Karpas-422 (cell line): ENCODE results near the gene NADSYN1. TPM values are rescaled to one million over a fixed set of nuclear protein-coding genes. Genes with fewer than 3 reads are reported as not detected.

Experiments
- DNase-seq: peaks from one replicate; pipeline ENCODE4 v3.0.0-alpha.2; 2015
- H2AFZ ChIP-seq: fragments of 200-600 bp; sonication (generic); 2 replicates; pipeline ENCODE4 v1.6.1; 2014; ENCODE audit warnings: antibody characterized with exemption, low read length, mixed read lengths
- H3K27ac ChIP-seq: fragments of 200-600 bp; sonication (generic); 2 replicates; pipeline ENCODE4 v1.5.1; 2014; ENCODE audit warnings: mild to moderate bottlenecking, low read length, moderate library complexity
- H3K27me3 ChIP-seq: fragments of 200-600 bp; sonication (generic); 2 replicates; pipeline ENCODE4 v1.6.1; 2014; ENCODE audit warnings: low read length, mixed read lengths
- H3K36me3 ChIP-seq: fragments of 200-600 bp; sonication (generic); 2 replicates; pipeline ENCODE4 v1.6.1; 2014; ENCODE audit warnings: low read length, mixed read lengths; ENCODE audit not compliant: insufficient read depth
- H3K4me1 ChIP-seq: fragments of 200-600 bp; sonication (generic); 2 replicates; pipeline ENCODE4 v1.6.1; 2014; ENCODE audit warnings: mild to moderate bottlenecking, low read length, mixed read lengths
- H3K4me2 ChIP-seq: fragments of 200-600 bp; sonication (generic); 2 replicates; pipeline ENCODE4 v1.6.1; 2014; ENCODE audit warnings: low read length, low read depth, mild to moderate bottlenecking; ENCODE audit not compliant: poor library complexity, severe bottlenecking
- H3K4me3 ChIP-seq: fragments of 200-600 bp; sonication (generic); 2 replicates; pipeline ENCODE4 v1.5.1; 2014; ENCODE audit warnings: mild to moderate bottlenecking, antibody characterized with exemption, low read length, mixed read lengths
- H3K79me2 ChIP-seq: fragments of 200-600 bp; sonication (generic); 2 replicates; pipeline ENCODE4 v1.6.1; 2014; ENCODE audit warnings: mild to moderate bottlenecking, low read length, mixed read lengths
- H3K9ac ChIP-seq: fragments of 200-600 bp; sonication (generic); 2 replicates; pipeline ENCODE4 v1.6.0; 2014; ENCODE audit warnings: low read length
- H3K9me2 ChIP-seq: fragments of 200-600 bp; sonication (generic), shearing (Covaris generic); replicated peaks from 2 replicates; pipeline ENCODE4 v1.6.0; 2014; ENCODE audit warnings: mild to moderate bottlenecking, low read length, moderate library complexity; ENCODE audit not compliant: insufficient read depth
- H3K9me3 ChIP-seq: fragments of 300-700, 200-600 bp; sonication (generic); 2 replicates; pipeline ENCODE4 v1.6.1; 2014; ENCODE audit warnings: low read length, mixed read lengths
- H4K20me1 ChIP-seq: fragments of 200-600 bp; sonication (generic); 2 replicates; pipeline ENCODE4 v1.6.1; 2014; ENCODE audit warnings: mild to moderate bottlenecking, antibody characterized with exemption, low read length, low read depth; ENCODE audit not compliant: insufficient read depth
- total RNA-seq: library from RNA; depleted of rRNA; stranded (reverse); fragments of >200 nt; shearing (Covaris generic); gene quantifications from 2 replicates; pipeline ENCODE4 v1.2.3, GENCODE V29; 2014; ENCODE audit warnings: low replicate concordance

NADSYN1 gene
- total RNA-seq, 1 experiment from 2014 or later = 86.0 TPM

DNA sequence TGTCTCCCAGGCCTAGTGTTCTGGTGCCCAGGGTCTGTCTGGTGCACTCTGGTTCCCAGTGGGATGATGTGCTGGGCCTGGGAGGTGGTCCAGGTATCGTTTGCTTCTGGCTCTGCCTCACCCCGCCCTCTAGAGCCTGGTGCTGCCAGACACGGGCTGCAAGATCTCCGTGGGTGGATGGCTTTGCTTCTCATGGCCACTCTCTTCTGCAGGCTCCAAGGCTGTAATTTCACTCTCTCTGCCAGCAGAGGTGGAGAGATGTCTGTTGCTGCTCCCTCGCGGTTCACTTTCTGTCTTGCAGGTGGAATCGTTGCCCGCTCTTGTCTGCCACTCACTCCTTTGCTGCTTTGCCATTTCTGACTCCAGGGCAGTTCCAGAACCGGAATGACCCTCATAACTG, 13.4 kb downstream of the NADSYN1 start:
- Histone ChIP-seq H3K9ac (no peak overlapping the region), H4K20me1 (no peaks in the 10 kb centered on the region), H3K4me1 (no peaks in the 10 kb centered on the region), H3K4me2 (no peak overlapping the region), H2AFZ (no peak overlapping the region), H3K4me3 (no peak overlapping the region), H3K36me3 (peaks cover 11% of the 10 kb centered on the region), H3K79me2 (no peaks in the 10 kb centered on the region), H3K9me2 (no peaks in the 10 kb centered on the region), H3K27ac (no peak overlapping the region), H3K27me3 (no peaks in the 10 kb centered on the region), H3K9me3 (no peaks in the 10 kb centered on the region)
- no peak for DNase-seq

DNA sequence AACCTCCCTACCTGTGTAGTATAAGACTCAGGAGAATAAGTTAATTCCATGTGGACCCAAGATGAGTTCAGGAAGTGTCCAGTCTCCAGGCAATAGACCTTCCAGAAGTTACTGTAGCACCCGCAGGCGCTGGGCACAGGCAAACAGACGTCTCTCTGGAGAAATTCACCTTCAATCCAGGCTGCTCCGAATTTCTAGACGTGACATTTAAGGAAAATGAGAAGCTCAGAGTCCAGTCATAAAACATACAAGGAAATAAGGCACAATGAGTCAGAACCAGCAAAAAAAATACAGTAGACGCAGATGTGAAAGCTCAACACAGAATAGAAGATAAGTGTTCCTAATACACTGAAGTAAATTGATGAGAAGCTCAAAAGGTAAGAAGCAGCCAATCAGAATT, 14.2 kb downstream of the NADSYN1 start:
- DNase-seq = no peak
- Histone ChIP-seq H2AFZ (no peak overlapping the region), H3K27me3 (no peaks in the 10 kb centered on the region), H3K4me3 (no peak overlapping the region), H3K27ac (no peak overlapping the region), H3K4me2 (no peak overlapping the region), H3K9me2 (no peaks in the 10 kb centered on the region), H3K9ac (no peak overlapping the region), H3K36me3 (peaks cover 11% of the 10 kb centered on the region), H3K9me3 (no peaks in the 10 kb centered on the region), H3K4me1 (no peaks in the 10 kb centered on the region), H3K79me2 (no peaks in the 10 kb centered on the region), H4K20me1 (no peaks in the 10 kb centered on the region)

DNA sequence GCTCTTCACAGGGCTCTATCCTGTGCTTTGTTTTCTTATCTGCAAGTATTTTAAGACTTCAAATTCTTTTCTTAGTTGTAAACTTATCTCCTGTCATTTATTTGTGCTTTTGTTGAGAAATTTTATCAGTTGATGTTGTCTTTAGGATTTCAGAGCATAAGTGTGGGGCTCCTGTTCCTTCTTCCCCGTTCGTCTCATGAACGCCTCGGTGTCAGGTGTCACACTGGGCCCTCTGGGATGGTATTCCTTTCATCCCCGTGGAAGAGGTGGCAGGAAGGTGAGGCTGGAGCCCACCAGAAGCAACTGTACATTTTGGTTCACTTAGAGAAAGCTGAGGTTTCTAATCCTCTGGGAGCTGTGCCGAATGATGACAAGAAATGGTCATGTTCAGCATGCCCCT, 17.9 kb downstream of the NADSYN1 start:
- Histone ChIP-seq H3K27me3 (no peaks in the 10 kb centered on the region), H3K79me2 (no peaks in the 10 kb centered on the region), H3K4me3 (no peak overlapping the region), H3K4me2 (no peak overlapping the region), H4K20me1 (no peaks in the 10 kb centered on the region), H3K36me3 (peaks cover 9% of the 10 kb centered on the region), H3K27ac (no peak overlapping the region), H3K9me3 (no peaks in the 10 kb centered on the region), H3K4me1 (no peaks in the 10 kb centered on the region), H2AFZ (no peak overlapping the region), H3K9ac (no peak overlapping the region), H3K9me2 (no peaks in the 10 kb centered on the region)
- no peak for DNase-seq

- Histone ChIP-seq H4K20me1 (no peaks in the 10 kb centered on the region), H3K9me2 (no peaks in the 10 kb centered on the region), H2AFZ (no peak overlapping the region), H3K4me3 (no peak overlapping the region), H3K27me3 (no peaks in the 10 kb centered on the region), H3K36me3 (peaks cover 4% of the 10 kb centered on the region; the same call in 1 of the 2 replicates), H3K9me3 (no peaks in the 10 kb centered on the region), H3K4me1 (no peaks in the 10 kb centered on the region), H3K27ac (no peak overlapping the region), H3K4me2 (no peak overlapping the region), H3K9ac (no peak overlapping the region), H3K79me2 (no peaks in the 10 kb centered on the region)
- no peak for DNase-seq
These were observed 19.4 kb downstream of the NADSYN1 start for GRCh38 chr11:71472357-71472885.

- Histone ChIP-seq H3K9me2 (no peaks in the 10 kb centered on the region), H3K4me2 (no peak overlapping the region), H3K9me3 (no peaks in the 10 kb centered on the region), H4K20me1 (no peaks in the 10 kb centered on the region), H3K4me3 (no peak overlapping the region), H3K4me1 (no peaks in the 10 kb centered on the region), H3K79me2 (no peaks in the 10 kb centered on the region), H3K27ac (no peak overlapping the region), H2AFZ (no peak overlapping the region), H3K9ac (no peak overlapping the region), H3K27me3 (no peaks in the 10 kb centered on the region), H3K36me3 (peaks cover 3% of the 10 kb centered on the region; the same call in 1 of the 2 replicates)
- no peak for DNase-seq
These were observed 20.2 kb downstream of the NADSYN1 start for GRCh38 chr11:71472941-71473792.

DNA sequence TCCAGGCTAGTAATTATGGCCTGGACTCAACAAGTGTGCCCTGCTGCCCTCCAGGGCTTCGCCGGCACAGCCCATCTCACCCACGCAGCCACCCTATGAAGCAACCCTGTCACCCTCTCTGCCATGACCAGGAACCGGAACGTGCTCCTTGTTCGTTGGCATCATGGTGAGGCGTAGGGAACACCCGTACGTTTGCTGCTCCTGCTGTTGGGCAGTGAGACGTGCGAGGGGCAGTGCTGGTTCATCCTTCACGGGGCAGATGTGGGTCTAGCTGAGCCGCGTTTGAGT, 20.7 kb downstream of the NADSYN1 start:
- H3K79me2 ChIP-seq = no peaks in the 10 kb centered on the region
- no peaks in the 10 kb centered on the region for H3K9me2 ChIP-seq
- H3K4me3 ChIP-seq = no peak overlapping the region
- H3K27me3 ChIP-seq = no peaks in the 10 kb centered on the region
- DNase-seq = no peak
- H3K9me3 ChIP-seq = no peaks in the 10 kb centered on the region
- no peak overlapping the region for H3K27ac ChIP-seq
- no peak overlapping the region for H2AFZ ChIP-seq
- H3K36me3 ChIP-seq = no peaks in the 10 kb centered on the region
- H4K20me1 ChIP-seq = no peaks in the 10 kb centered on the region
- no peak overlapping the region for H3K9ac ChIP-seq
- no peaks in the 10 kb centered on the region for H3K4me1 ChIP-seq
- H3K4me2 ChIP-seq = no peak overlapping the region

DNA sequence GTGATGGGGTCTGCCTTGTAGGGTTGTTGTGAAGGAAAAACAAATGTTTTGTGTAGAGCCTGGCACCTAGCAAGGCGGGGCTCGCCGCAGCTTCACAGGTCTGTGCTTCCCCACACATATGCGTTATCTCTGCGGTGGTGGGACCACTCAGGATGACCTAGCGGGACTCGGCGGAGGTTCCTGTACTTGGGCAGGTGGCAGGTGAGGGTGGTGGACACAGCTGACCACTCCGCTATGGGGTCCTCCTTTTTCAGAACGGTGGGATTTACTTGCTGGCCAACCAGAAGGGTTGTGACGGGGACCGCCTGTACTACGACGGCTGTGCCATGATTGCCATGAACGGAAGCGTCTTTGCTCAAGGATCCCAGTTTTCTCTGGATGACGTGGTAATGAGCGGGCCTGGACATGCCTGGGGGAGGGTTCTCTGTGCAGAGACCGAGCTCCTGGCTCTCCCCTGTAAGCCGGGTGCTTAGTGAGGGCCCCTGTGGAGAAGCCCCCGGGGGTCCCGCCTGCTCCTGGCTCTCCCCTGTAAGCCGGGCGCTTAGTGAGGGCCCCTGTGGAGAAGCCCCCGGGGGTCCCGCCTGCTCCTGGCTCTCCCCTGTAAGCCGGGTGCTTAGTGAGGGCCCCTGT, 21.3 kb downstream of the NADSYN1 start:
- Histone ChIP-seq H3K9me3 (no peaks in the 10 kb centered on the region), H3K4me2 (no peak overlapping the region), H3K27me3 (no peaks in the 10 kb centered on the region), H3K9me2 (no peaks in the 10 kb centered on the region), H3K79me2 (no peaks in the 10 kb centered on the region), H3K4me1 (no peaks in the 10 kb centered on the region), H2AFZ (no peak overlapping the region), H3K9ac (no peak overlapping the region), H3K36me3 (no peaks in the 10 kb centered on the region; the same call in 1 of the 2 replicates), H3K27ac (no peak overlapping the region), H4K20me1 (no peaks in the 10 kb centered on the region), H3K4me3 (no peak overlapping the region)
- DNase-seq = no peak

DNA sequence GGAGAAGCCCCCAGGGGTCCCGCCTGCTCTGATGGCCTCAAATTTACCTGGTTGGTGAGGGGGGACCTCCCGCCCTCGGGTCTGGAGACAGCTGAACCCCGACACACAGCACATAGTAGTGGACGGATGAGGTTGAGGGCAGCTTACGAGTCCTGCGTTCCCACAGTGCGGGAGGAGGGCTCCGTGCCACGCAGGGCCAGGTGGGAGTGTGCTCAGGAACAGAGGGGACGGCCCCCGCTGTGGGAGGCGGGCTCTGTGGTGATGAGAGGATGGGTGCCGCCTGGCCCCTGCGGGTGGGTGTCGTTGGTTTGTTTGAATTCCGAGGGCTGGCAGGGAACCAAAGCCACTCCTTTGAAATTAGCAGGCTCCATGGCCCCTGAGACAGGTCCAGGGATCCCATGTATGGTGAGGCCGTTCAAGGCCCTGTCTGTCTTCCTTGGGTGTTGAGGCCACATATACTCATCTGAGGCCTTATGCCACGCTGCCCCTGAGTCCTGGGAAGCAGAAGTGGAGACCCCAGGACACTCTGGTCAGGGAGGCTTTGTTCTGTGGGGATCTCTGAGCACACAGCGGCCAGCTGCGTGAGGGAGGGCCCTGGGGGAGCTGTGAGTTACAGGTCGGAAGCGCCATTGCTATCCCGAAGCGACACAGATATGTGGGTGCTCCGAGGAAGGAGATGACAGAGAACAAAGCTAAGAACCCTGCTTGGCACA, 21.9 kb downstream of the NADSYN1 start:
- Histone ChIP-seq H3K27ac (no peak overlapping the region), H3K9me3 (no peaks in the 10 kb centered on the region), H4K20me1 (no peaks in the 10 kb centered on the region), H3K9ac (no peak overlapping the region), H2AFZ (no peak overlapping the region), H3K36me3 (no peaks in the 10 kb centered on the region; the same call in 1 of the 2 replicates), H3K27me3 (no peaks in the 10 kb centered on the region), H3K4me2 (no peak overlapping the region), H3K4me1 (no peaks in the 10 kb centered on the region), H3K79me2 (no peaks in the 10 kb centered on the region), H3K4me3 (no peak overlapping the region), H3K9me2 (no peaks in the 10 kb centered on the region)
- DNase-seq = no peak
